Stomach (tissue), 9 donors: ENCODE data around the gene ZNF830. TPM values are rescaled to one million over a fixed set of nuclear protein-coding genes. Genes with fewer than 3 reads are reported as not detected.

ENCODE experiments used
- DNase-seq, 2 donors: peaks; one replicate each; pipeline versions ENCODE4 v3.0.0 to v3.0.0-alpha.2; 2013 to 2019
- H3K27ac ChIP-seq, 5 donors: fragments of 200-600 bp in 4 of 5; sonication (generic) in 4 of 5; one replicate each; pipeline ENCODE4 v1.5.1; 2013 to 2019; ENCODE audit warnings: mild to moderate bottlenecking in 1 of 5, moderate library complexity in 1 of 5
- H3K27me3 ChIP-seq, 3 donors: fragments of 200-600 bp; sonication (generic); one replicate each; pipeline ENCODE4 v1.5.1; 2017 to 2019; ENCODE audit warnings: mixed run types in 1 of 3
- H3K36me3 ChIP-seq, 4 donors: fragments of 200-600 bp; sonication (generic); 1 replicate in 3 of 4; 2 replicates in 1 of 4; pipeline ENCODE4 v1.5.1; 2016 to 2019
- H3K4me1 ChIP-seq, 4 donors: fragments of 200-600 bp; sonication (generic); one replicate each; pipeline ENCODE4 v1.5.1; 2016 to 2019
- H3K4me3 ChIP-seq, 4 donors: fragments of 200-600 bp; sonication (generic) in 3 of 4; one replicate each; pipeline ENCODE4 v1.5.1; 2016 to 2019; ENCODE audit warnings: mild to moderate bottlenecking in 1 of 4
- H3K9me3 ChIP-seq, 4 donors: fragments of 200-600 bp; sonication (generic); one replicate each; pipeline ENCODE4 v1.5.1; 2016 to 2019
- EP300 ChIP-seq: sonication (generic); formaldehyde crosslinking; IDR thresholded peaks from one replicate; pipeline ENCODE4 v1.6.1; 2017; ENCODE audit warnings: antibody characterized with exemption
- POLR2A ChIP-seq, 4 donors: fragments of 450-650 bp; IDR thresholded peaks; one replicate each; pipeline ENCODE4 v1.6.1; 2016; ENCODE audit warnings: antibody characterized with exemption in 4 of 4, control low read depth in 2 of 4, mild to moderate bottlenecking in 1 of 4, moderate library complexity in 1 of 4
- POLR2AphosphoS5 ChIP-seq, 3 donors: sonication (generic); formaldehyde crosslinking; IDR thresholded peaks; one replicate each; pipeline ENCODE4 v1.6.1; 2016; ENCODE audit warnings: antibody characterized with exemption in 3 of 3
- WGBS, 5 donors: extraction: QIAGEN DNeasy Blood & Tissue Kit in 3 of 5; methylation state at CpG; one replicate each; pipeline versions ENCODE4 v1.1.5 to v1.1.7; 2013 to 2018; 5-methylcytosine and 5-hydroxymethylcytosine counted together
- intact Hi-C: fragments of 100-400 bp; cut with DNase I; formaldehyde crosslinking; loops from one replicate; pipeline ENCODE4 v1.15.1; 2023; ENCODE audit warnings: low total_unique reads
- polyA plus RNA-seq, 3 donors: library from polyadenylated mRNA; stranded (reverse); fragments of 200-250 nt; gene quantifications; one replicate each; pipeline ENCODE4 v1.2.3, GENCODE V29; 2013
- total RNA-seq, 5 donors: library from RNA; depleted of rRNA; stranded (reverse); fragments of >200 nt; gene quantifications; one replicate each; pipeline versions ENCODE4 v1.1.0 to v1.2.3, GENCODE V29; 2014 to 2016
- TF ChIP-seq, protein P1 (sequence below), 7 experiments: fragments of 450-650 bp in 4 of 7; fragments of 200-600 bp in 3 of 7; sonication (generic) in 3 of 7; IDR thresholded peaks; one replicate each; pipeline ENCODE4 v1.5.1; 2016 to 2019; ENCODE audit warnings: antibody characterized with exemption in 7 of 7, control low read depth in 2 of 7, mild to moderate bottlenecking in 1 of 7
- donor health status: healthy with polysubstance abuse.
- donor health status: Bipolar disorder and iron deficiency.
- donor health status: healthy.

The ZNF830 gene
- total and polyA plus RNA-seq, 8 donors, result 7.7 to 20.2 (median 9.4) TPM

DNA sequence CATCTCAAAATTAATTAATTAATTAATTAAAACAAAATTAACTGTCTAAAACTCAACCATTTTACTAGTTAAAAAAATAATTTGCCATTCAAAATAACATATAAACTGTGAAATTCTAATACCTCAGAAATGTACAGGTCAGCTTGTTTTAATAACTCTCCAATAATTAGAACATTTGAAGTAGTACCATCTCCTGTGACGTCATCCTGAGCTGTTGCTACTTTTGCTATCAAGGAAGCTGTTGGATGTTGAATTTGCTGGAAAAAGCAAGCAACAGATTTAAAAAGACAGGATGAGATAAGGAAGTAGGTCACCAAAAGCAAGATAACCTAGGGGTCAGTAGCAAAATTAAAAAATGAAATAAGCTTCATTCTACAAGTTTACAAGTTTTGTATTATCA is 2.9 kb upstream of the ZNF830 start:
- intact Hi-C loops, result no loop called here
- TF ChIP-seq, protein P1, sequence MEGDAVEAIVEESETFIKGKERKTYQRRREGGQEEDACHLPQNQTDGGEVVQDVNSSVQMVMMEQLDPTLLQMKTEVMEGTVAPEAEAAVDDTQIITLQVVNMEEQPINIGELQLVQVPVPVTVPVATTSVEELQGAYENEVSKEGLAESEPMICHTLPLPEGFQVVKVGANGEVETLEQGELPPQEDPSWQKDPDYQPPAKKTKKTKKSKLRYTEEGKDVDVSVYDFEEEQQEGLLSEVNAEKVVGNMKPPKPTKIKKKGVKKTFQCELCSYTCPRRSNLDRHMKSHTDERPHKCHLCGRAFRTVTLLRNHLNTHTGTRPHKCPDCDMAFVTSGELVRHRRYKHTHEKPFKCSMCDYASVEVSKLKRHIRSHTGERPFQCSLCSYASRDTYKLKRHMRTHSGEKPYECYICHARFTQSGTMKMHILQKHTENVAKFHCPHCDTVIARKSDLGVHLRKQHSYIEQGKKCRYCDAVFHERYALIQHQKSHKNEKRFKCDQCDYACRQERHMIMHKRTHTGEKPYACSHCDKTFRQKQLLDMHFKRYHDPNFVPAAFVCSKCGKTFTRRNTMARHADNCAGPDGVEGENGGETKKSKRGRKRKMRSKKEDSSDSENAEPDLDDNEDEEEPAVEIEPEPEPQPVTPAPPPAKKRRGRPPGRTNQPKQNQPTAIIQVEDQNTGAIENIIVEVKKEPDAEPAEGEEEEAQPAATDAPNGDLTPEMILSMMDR (IDR thresholded peaks at IDR 0.05), result no peak
- TF ChIP-seq POLR2A (IDR thresholded peaks at IDR 0.05) (no peak), EP300 (no peak), POLR2AphosphoS5 (IDR thresholded peaks at IDR 0.05) (no peak)

DNA sequence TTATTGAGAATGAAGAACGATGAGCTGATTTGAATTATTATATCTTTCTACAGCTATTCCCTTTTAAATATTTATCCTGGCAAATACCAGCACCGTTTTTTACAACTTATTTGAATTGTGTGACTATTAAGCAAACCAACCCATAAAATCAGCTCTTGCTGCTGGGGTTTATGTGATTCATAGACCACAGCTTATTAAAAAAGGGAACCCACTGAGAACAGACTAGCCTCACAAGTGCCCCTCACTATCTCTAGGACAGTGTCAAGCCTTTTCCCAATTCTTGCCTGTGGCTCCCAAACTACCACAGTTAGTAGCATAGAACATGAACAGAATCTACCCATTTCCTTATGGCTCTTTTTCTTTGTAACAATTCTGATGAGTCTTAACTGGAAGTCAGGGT is 12.8 kb downstream of the ZNF830 start:
- Histone ChIP-seq H3K36me3 (peaks cover 0 to 11% (median 2%) of the 10 kb centered on the region in 4 donors), H3K27ac (no peak overlapping the region), H3K9me3 (no peaks in the 10 kb centered on the region), H3K4me1 (peaks cover 0 to 1% (median under 1%) of the 10 kb centered on the region in 4 donors), H3K27me3 (no peaks in the 10 kb centered on the region), H3K4me3 (no peak overlapping the region)
- intact Hi-C loops, result no loop called here
- no peak for DNase-seq
- WGBS, 5 donors, result 30 to 50% (median 48%) methylated on average over 2 of the region's 2 CpGs
- TF ChIP-seq, protein P1 (IDR thresholded peaks at IDR 0.05), result no peak
- no peak for TF ChIP-seq POLR2A (IDR thresholded peaks at IDR 0.05)
- no peak for TF ChIP-seq EP300
- TF ChIP-seq POLR2AphosphoS5 (IDR thresholded peaks at IDR 0.05), result no peak

More for the DNA sequence above, 2.9 kb upstream of the ZNF830 start:
- peaks cover 0 to 4% (median 1%) of the 10 kb centered on the region in 4 donors for H3K36me3 ChIP-seq
- H3K4me3 ChIP-seq, result no peak overlapping the region
- no peaks in the 10 kb centered on the region for H3K9me3 ChIP-seq
- H3K27ac ChIP-seq, result no peak overlapping the region
- DNase-seq, result no peak
- WGBS, 5 donors, result 27 to 65% (median 44%) methylated on average over 1 of the region's 1 CpG
- H3K27me3 ChIP-seq, result no peaks in the 10 kb centered on the region
- H3K4me1 ChIP-seq, result peaks cover 16 to 24% (median 21%) of the 10 kb centered on the region in 4 donors

DNA sequence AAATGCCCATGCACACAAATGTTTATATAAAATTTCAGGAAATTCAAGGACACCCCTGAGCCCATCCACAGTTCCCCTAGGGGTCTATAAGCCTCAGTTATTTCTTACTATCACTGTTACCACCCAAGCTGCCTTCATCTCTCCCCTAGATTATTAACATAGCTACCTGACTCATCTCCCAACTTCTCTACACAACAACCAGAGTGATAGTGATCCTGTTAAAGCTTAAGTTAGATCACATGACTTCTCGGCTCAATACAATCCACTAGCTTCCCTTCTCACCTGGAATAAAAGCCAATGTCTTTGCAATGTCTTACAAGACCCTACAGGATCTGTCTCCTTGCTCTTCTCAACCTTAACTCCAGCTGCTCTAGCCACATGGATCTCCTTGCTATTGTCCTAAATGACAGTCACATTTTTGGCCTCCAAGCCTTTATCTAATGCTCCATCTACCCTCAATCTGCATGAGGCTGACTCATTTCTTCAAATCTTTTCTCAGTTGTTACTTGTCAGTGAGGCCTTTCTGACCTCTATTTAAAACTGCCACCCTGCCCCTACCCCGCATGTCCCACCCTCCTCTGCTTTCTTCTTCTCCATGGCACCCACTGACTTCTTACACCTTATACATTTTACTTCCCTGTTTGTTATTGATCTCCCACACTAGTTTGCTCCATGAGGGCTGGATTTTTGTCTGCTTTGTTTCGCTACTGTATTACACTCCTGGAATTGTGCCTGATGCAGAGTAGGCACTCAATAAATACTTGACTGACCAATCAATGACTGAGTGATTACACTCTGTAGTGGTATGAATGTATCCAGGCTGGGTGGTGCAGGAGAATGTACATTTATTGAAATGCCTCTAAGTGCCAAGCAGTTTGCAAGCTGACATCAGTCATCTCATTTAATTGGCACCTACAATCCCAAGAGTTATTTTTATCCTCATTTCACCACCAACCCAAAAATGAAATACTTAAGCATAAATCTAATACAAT is 13.8 kb downstream of the ZNF830 start:
- no peaks in the 10 kb centered on the region for H3K9me3 ChIP-seq
- TF ChIP-seq POLR2AphosphoS5 (IDR thresholded peaks at IDR 0.05) (no peak), POLR2A (IDR thresholded peaks at IDR 0.05) (no peak), EP300 (no peak)
- TF ChIP-seq, protein P1 (IDR thresholded peaks at IDR 0.05), result no peak
- intact Hi-C loops, result no loop called here
- no peak overlapping the region for H3K4me3 ChIP-seq
- no peak for DNase-seq
- peaks cover 4 to 10% (median 8%) of the 10 kb centered on the region in 4 donors for H3K4me1 ChIP-seq
- no peaks in the 10 kb centered on the region for H3K27me3 ChIP-seq
- H3K27ac ChIP-seq, result no peak overlapping the region
- peaks cover 0 to 4% (median 1%) of the 10 kb centered on the region in 4 donors for H3K36me3 ChIP-seq
- 71 to 85% (median 83%) methylated on average over 3 of the region's 3 CpGs for WGBS, 5 donors

DNA sequence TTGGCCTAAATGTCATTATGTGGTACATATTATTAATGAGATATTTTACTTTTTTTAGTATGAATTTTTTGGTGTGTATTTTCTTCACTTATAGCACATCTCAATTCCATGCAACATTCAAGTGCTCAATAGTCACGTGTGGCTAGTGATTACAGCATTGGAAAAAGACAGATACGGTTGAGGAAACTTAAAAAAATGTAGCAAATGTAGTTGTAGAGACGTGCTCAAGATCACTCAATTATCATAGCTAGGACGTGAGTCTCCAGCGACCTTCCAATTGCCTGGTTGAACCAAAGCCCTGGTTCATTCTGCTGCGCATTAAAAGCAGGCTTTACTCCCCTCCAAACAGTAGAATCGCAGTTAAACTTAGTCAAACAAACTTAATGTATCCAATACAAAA is 17.8 kb downstream of the ZNF830 start:
- Histone ChIP-seq H3K36me3 (peaks cover 0 to 12% (median 8%) of the 10 kb centered on the region in 4 donors), H3K4me1 (peaks cover 12 to 42% (median 33%) of the 10 kb centered on the region in 4 donors), H3K9me3 (no peaks in the 10 kb centered on the region), H3K27ac (peak overlapping the region in 1 of 5 donors; percentile 100), H3K27me3 (no peaks in the 10 kb centered on the region), H3K4me3 (no peak overlapping the region)
- 89 to 95% (median 93%) methylated on average over 7 of the region's 7 CpGs for WGBS, 5 donors
- intact Hi-C loops, result no loop called here
- TF ChIP-seq, protein P1 (IDR thresholded peaks at IDR 0.05), result no peak
- TF ChIP-seq EP300 (no peak), POLR2AphosphoS5 (IDR thresholded peaks at IDR 0.05) (no peak), POLR2A (IDR thresholded peaks at IDR 0.05) (no peak)
- DNase-seq, result no peak
